Stimulated activated CD4-positive, alpha-beta T cell treated with anti-CD3 and anti-CD28 coated beads, Interleukin-4, amount 100 ng/mL, for 48 hours (primary cell): Measurements from ENCODE around the gene PLA2G2A.

Experiments used
- DNase-seq, 2 donors: peaks; one replicate each; pipeline ENCODE4 v3.0.0-alpha.2; 2020; ENCODE audit warnings: low read depth in 2 of 2

The PLA2G2A gene

GRCh38 chr1:19973616-19974015, 5.8 kb downstream of the PLA2G2A start:
- DNase-seq: no peak

GRCh38 chr1:19971664-19972063, 7.8 kb downstream of the PLA2G2A start:
- no peak for DNase-seq

GRCh38 chr1:19969898-19970660, 9.3 kb downstream of the PLA2G2A start:
- DNase-seq: no peak

- DNase-seq: no peak
These were observed 11.6 kb downstream of the PLA2G2A start for GRCh38 chr1:19967808-19968207.

GRCh38 chr1:19964542-19964941, 14.9 kb downstream of the PLA2G2A start:
- no peak for DNase-seq

GRCh38 chr1:19963636-19964035, 15.8 kb downstream of the PLA2G2A start:
- DNase-seq: no peak

GRCh38 chr1:19960591-19960990, 18.8 kb downstream of the PLA2G2A start:
- no peak for DNase-seq

GRCh38 chr1:19957779-19958178, 21.6 kb downstream of the PLA2G2A start:
- no peak for DNase-seq

- DNase-seq: no peak
These were observed 23.8 kb downstream of the PLA2G2A start for GRCh38 chr1:19955534-19956170.

- no peak for DNase-seq
These were observed 25.4 kb downstream of the PLA2G2A start for GRCh38 chr1:19954059-19954458.

- no peak for DNase-seq
These were observed 30.4 kb downstream of the PLA2G2A start for GRCh38 chr1:19949016-19949415.

- no peak for DNase-seq
These were observed 32.4 kb downstream of the PLA2G2A start for GRCh38 chr1:19946971-19947370.

- DNase-seq: no peak
These were observed 33.1 kb downstream of the PLA2G2A start for GRCh38 chr1:19946331-19946751.

- no peak for DNase-seq
These were observed 33.5 kb downstream of the PLA2G2A start for GRCh38 chr1:19945914-19946313.

- DNase-seq: no peak
These were observed 36.8 kb downstream of the PLA2G2A start for GRCh38 chr1:19942657-19943056.

- DNase-seq: no peak
These were observed 37.3 kb downstream of the PLA2G2A start for GRCh38 chr1:19942088-19942487.

GRCh38 chr1:19941206-19941568, 38.2 kb downstream of the PLA2G2A start:
- DNase-seq: no peak

GRCh38 chr1:19940486-19941205, 38.8 kb downstream of the PLA2G2A start:
- DNase-seq: no peak

- no peak for DNase-seq
These were observed 40.9 kb downstream of the PLA2G2A start for GRCh38 chr1:19938472-19938871.

GRCh38 chr1:19936061-19936750, 43.2 kb downstream of the PLA2G2A start:
- DNase-seq: no peak

- DNase-seq: no peak
These were observed 45.1 kb downstream of the PLA2G2A start for GRCh38 chr1:19934336-19934735.

GRCh38 chr1:19932866-19933265, 46.6 kb downstream of the PLA2G2A start:
- no peak for DNase-seq
